HCT116 (cell line): Measurements from ENCODE around the gene OPN3. TPM values are rescaled to one million over a fixed set of nuclear protein-coding genes. Genes with fewer than 3 reads are reported as not detected.

ENCODE experiments used
- ATAC-seq: fragments of 200-7000 bp; cut with Tn5 transposase; 2 replicates; pipeline ENCODE4 v1.9.1; 2020; ENCODE audit warnings: mild to moderate bottlenecking, moderate library complexity
- BruUV-seq: library from RNA; stranded (reverse); fragments of 400-500 nt; replicated peaks from 2 replicates; lab custom pipeline; 2021; lab: Mats Ljungman, UMichigan
- CTCF ChIA-PET: fragments of 300-600 bp; sonication (Branson Sonifier 250); formaldehyde crosslinking; loops from one replicate; lab custom pipeline; 2021; ENCODE audit warnings: antibody characterized with exemption; lab: Charles Lee
- POLR2A ChIA-PET: fragments of 300-600, 350-600 bp; sonication (Branson Sonifier 250); formaldehyde crosslinking; loops from one replicate; lab custom pipeline; 2021; ENCODE audit warnings: antibody characterized with exemption; lab: Charles Lee
- RAD21 ChIA-PET, 2 experiments: fragments of 300-600 bp; sonication (Branson Sonifier 250); formaldehyde crosslinking; loops; one replicate each; lab custom pipeline; 2023; ENCODE audit warnings: low total read pairs in 2 of 2; ENCODE audit not compliant: uncharacterized antibody in 2 of 2, unreplicated experiment in 2 of 2, low non-redundant PET in 1 of 2; lab: Charles Lee
- DNase-seq: peaks from one replicate; pipeline ENCODE4 v3.0.0-alpha.2; 2010; ENCODE audit warnings: low read depth, low spot score
- H2AFZ ChIP-seq: fragments of 200-600 bp; shearing (Covaris generic), sonication (generic); 2 replicates; pipeline ENCODE4 v1.6.1; 2017; ENCODE audit warnings: low read depth, mixed run types, mixed read lengths, antibody characterized with exemption, low read length; ENCODE audit not compliant: poor library complexity, severe bottlenecking
- H3K27ac ChIP-seq: 2 replicates; pipeline ENCODE4 v1.5.1; 2012; ENCODE audit warnings: low read depth, low read length
- H3K27me3 ChIP-seq: fragments of 200-600 bp; sonication (generic); 2 replicates; pipeline ENCODE4 v1.6.1; 2016; ENCODE audit warnings: mixed run types, low read length, mixed read lengths; ENCODE audit not compliant: insufficient read depth
- H3K36me3 ChIP-seq, 2 experiments: fragments of 200-500 bp in 1 of 2; fragments of 200-600 bp in 1 of 2; sonication (Bioruptor generic) in 1 of 2; sonication (generic) in 1 of 2; 2 replicates each; pipeline versions ENCODE4 v1.5.1 to v1.6.1; 2014 to 2016; ENCODE audit warnings: low read length in 2 of 2, inconsistent platforms in 1 of 2, mixed read lengths in 1 of 2, mixed run types in 1 of 2; ENCODE audit not compliant: insufficient read depth in 2 of 2, control insufficient read depth in 1 of 2
- H3K4me1 ChIP-seq, 2 experiments: fragments of 200-600 bp in 1 of 2; sonication (generic) in 1 of 2; 2 replicates each; pipeline versions ENCODE4 v1.5.1 to v1.6.1; 2012 to 2017; ENCODE audit warnings: low read length in 2 of 2, inconsistent platforms in 1 of 2, mild to moderate bottlenecking in 1 of 2, mixed read lengths in 1 of 2, mixed run types in 1 of 2, moderate library complexity in 1 of 2; ENCODE audit not compliant: insufficient read depth in 2 of 2, control insufficient read depth in 1 of 2
- H3K4me2 ChIP-seq: fragments of 200-600 bp; sonication (generic); 2 replicates; pipeline ENCODE4 v1.6.1; 2017; ENCODE audit warnings: mixed run types, low read length, mixed read lengths
- H3K4me3 ChIP-seq, 2 experiments: fragments of 200-600 bp in 1 of 2; sonication (generic) in 1 of 2; replicated peaks in 1 of 2; 2 replicates each; pipeline ENCODE4 v1.5.1; 2011 to 2016; ENCODE audit warnings: low read length in 2 of 2, control low read depth in 1 of 2, low read depth in 1 of 2, mild to moderate bottlenecking in 1 of 2, mixed read lengths in 1 of 2, mixed run types in 1 of 2
- H3K79me2 ChIP-seq: fragments of 200-600 bp; sonication (generic); 2 replicates; pipeline ENCODE4 v1.6.1; 2017; ENCODE audit warnings: mild to moderate bottlenecking, mixed run types, low read length, moderate library complexity, mixed read lengths; ENCODE audit not compliant: insufficient read depth
- H3K9ac ChIP-seq: fragments of 200-600 bp; sonication (generic); 2 replicates; pipeline ENCODE4 v1.6.1; 2016; ENCODE audit warnings: low read length, mixed read lengths
- H3K9me2 ChIP-seq: fragments of 200-600 bp; sonication (generic), shearing (Covaris generic); 2 replicates; pipeline ENCODE4 v1.6.1; 2017; ENCODE audit warnings: mixed run types, mild to moderate bottlenecking, moderate library complexity; ENCODE audit not compliant: insufficient read depth
- H3K9me3 ChIP-seq, 2 experiments: fragments of 200-500 bp in 1 of 2; fragments of 200-600 bp in 1 of 2; sonication (Bioruptor generic) in 1 of 2; sonication (generic) in 1 of 2; 2 replicates each; pipeline ENCODE4 v1.6.1; 2014 to 2017; ENCODE audit warnings: low read length in 2 of 2, mixed read lengths in 2 of 2, inconsistent platforms in 1 of 2, low read depth in 1 of 2, mild to moderate bottlenecking in 1 of 2, mixed run types in 1 of 2, moderate library complexity in 1 of 2; ENCODE audit not compliant: control insufficient read depth in 1 of 2, insufficient read depth in 1 of 2
- H4K20me1 ChIP-seq: fragments of 200-600 bp; sonication (generic), shearing (Covaris generic); 2 replicates; pipeline ENCODE4 v1.6.1; 2017; ENCODE audit warnings: mixed run types, mild to moderate bottlenecking, moderate library complexity; ENCODE audit not compliant: insufficient read depth
- ATF3 ChIP-seq: IDR thresholded peaks from 2 replicates; pipeline ENCODE4 v1.6.1; 2012
- CBX3 ChIP-seq: IDR thresholded peaks from 2 replicates; pipeline ENCODE4 v1.6.1; 2012; ENCODE audit warnings: low read depth
- CEBPB ChIP-seq: IDR thresholded peaks from 2 replicates; pipeline ENCODE4 v1.6.1; 2012; ENCODE audit warnings: low read depth
- CTCF ChIP-seq, 3 experiments: fragments of 200-600 bp in 1 of 3; sonication (generic) in 1 of 3; IDR thresholded peaks in 2 of 3; conservative IDR thresholded peaks in 1 of 3; 2 replicates each; pipeline ENCODE4 v1.5.1; 2012 to 2017; ENCODE audit warnings: low read depth in 2 of 3, low read length in 2 of 3, antibody characterized with exemption in 1 of 3, borderline replicate concordance in 1 of 3, control low read depth in 1 of 3, mild to moderate bottlenecking in 1 of 3, mixed read lengths in 1 of 3, mixed run types in 1 of 3, moderate library complexity in 1 of 3; ENCODE audit not compliant: insufficient read depth in 1 of 3
- ELF1 ChIP-seq: IDR thresholded peaks from 2 replicates; pipeline ENCODE4 v1.6.1; 2012; ENCODE audit warnings: low read depth, borderline replicate concordance
- EZH2 ChIP-seq: fragments of 200-600 bp; sonication (generic); IDR thresholded peaks from 2 replicates; pipeline ENCODE4 v1.6.1; 2017; ENCODE audit warnings: antibody characterized with exemption, mixed run types
- FOSL1 ChIP-seq: IDR thresholded peaks from 2 replicates; pipeline ENCODE4 v1.6.1; 2012; ENCODE audit warnings: low read depth
- JUND ChIP-seq: IDR thresholded peaks from 2 replicates; pipeline ENCODE4 v1.6.1; 2012
- MAX ChIP-seq: IDR thresholded peaks from 2 replicates; pipeline ENCODE4 v1.6.1; 2012
- POLR2A ChIP-seq: IDR thresholded peaks from 2 replicates; pipeline ENCODE4 v1.7.0; 2011; ENCODE audit warnings: borderline replicate concordance; ENCODE audit not compliant: insufficient read depth, insufficient read length; ENCODE audit errors: extremely low read depth
- POLR2AphosphoS5 ChIP-seq: IDR thresholded peaks from 2 replicates; pipeline ENCODE4 v1.6.1; 2011; ENCODE audit warnings: mild to moderate bottlenecking, low read depth, low read length, moderate library complexity
- SIN3A ChIP-seq: IDR thresholded peaks from 2 replicates; pipeline ENCODE4 v1.6.1; 2012; ENCODE audit warnings: low read depth
- SRF ChIP-seq: IDR thresholded peaks from 2 replicates; pipeline ENCODE4 v1.6.1; 2012; ENCODE audit warnings: low read depth
- TCF7L2 ChIP-seq: IDR thresholded peaks from 2 replicates; pipeline ENCODE4 v1.7.0; 2011; ENCODE audit warnings: borderline replicate concordance, inconsistent platforms; ENCODE audit not compliant: insufficient read depth, insufficient read length; ENCODE audit errors: extremely low read depth
- ZBTB33 ChIP-seq: IDR thresholded peaks from 2 replicates; pipeline ENCODE4 v1.6.1; 2011; ENCODE audit warnings: mild to moderate bottlenecking, low read length, moderate library complexity; ENCODE audit not compliant: insufficient replicate concordance; ENCODE audit errors: extremely low read depth
- ZFX ChIP-seq: fragments of 450-650 bp; IDR thresholded peaks from 2 replicates; pipeline ENCODE4 v1.6.1; 2017
- intact Hi-C: fragments of 100-400 bp; cut with micrococcal nuclease; formaldehyde crosslinking; loops from 2 replicates; pipeline ENCODE4 v1.10.0; 2022
- total RNA-seq: library from RNA; stranded (reverse); gene quantifications from one replicate; pipeline ENCODE4 v1.2.1, GENCODE V29; 2021; ENCODE audit not compliant: unreplicated experiment

The OPN3 gene
- total RNA-seq, 1 experiment from 2014 or later = 6.1 TPM

GRCh38 chr1:241579434-241579833 lies 60.7 kb downstream of the OPN3 start:
- H4K20me1 ChIP-seq = no peaks in the 10 kb centered on the region
- ChIA-PET CTCF (no interaction called here), RAD21 (no interaction called here), POLR2A (no interaction called here)
- no peaks in the 10 kb centered on the region for H3K4me1 ChIP-seq
- H3K9me2 ChIP-seq = no peaks in the 10 kb centered on the region
- TF ChIP-seq CEBPB (no peak), POLR2AphosphoS5 (no peak), CTCF (IDR thresholded peaks at IDR 0.05 in 2 of 3, conservative IDR thresholded peaks at IDR 0.05 in 1 of 3; ENCODE audit: borderline replicate concordance in 1 of 3, insufficient read depth in 1 of 3, low read depth in 2 of 3, low read length in 2 of 3) (no peak), TCF7L2 (no peak), POLR2A (no peak)
- H3K9ac ChIP-seq = no peak overlapping the region
- intact Hi-C loops = no loop called here
- no peak overlapping the region for H3K4me3 ChIP-seq
- H3K36me3 ChIP-seq = no peaks in the 10 kb centered on the region
- no peak overlapping the region for H2AFZ ChIP-seq
- H3K27ac ChIP-seq = no peak overlapping the region
- 0 out of 2 replicates have a peak, but pooled peaks cover 4% of the 10 kb centered on the region for H3K27me3 ChIP-seq
- H3K79me2 ChIP-seq = no peaks in the 10 kb centered on the region
- no peak overlapping the region for H3K4me2 ChIP-seq
- ATAC-seq = no peak
- no TSS peak for BruUV-seq
- H3K9me3 ChIP-seq = no peaks in the 10 kb centered on the region
- DNase-seq = no peak

- ATAC-seq = no peak
- Histone ChIP-seq H3K9ac (no peak overlapping the region), H4K20me1 (no peaks in the 10 kb centered on the region), H3K9me2 (no peaks in the 10 kb centered on the region), H3K9me3 (no peaks in the 10 kb centered on the region), H3K27ac (no peak overlapping the region), H3K4me1 (no peaks in the 10 kb centered on the region), H3K27me3 (0 out of 2 replicates have a peak, but pooled peaks cover 9% of the 10 kb centered on the region), H2AFZ (no peak overlapping the region), H3K4me3 (no peak overlapping the region), H3K36me3 (no peaks in the 10 kb centered on the region), H3K4me2 (no peak overlapping the region), H3K79me2 (no peaks in the 10 kb centered on the region)
- ChIA-PET RAD21 (no interaction called here), CTCF (no interaction called here), POLR2A (no interaction called here)
- BruUV-seq = no TSS peak
- no peak for DNase-seq
- intact Hi-C loops = no loop called here
- TF ChIP-seq ZBTB33 (no peak), POLR2A (no peak), ATF3 (no peak), ZFX (no peak), SRF (no peak), EZH2 (no peak), FOSL1 (no peak), ELF1 (no peak), SIN3A (no peak), JUND (no peak), CBX3 (no peak), MAX (no peak)
These were observed 66.0 kb downstream of the OPN3 start for GRCh38 chr1:241574154-241574553.
